Lower leg skin (tissue), 3 donors: Measurements from ENCODE around the gene STARD7.

Experiments
- POLR2A ChIP-seq, 2 donors: fragments of 450-650 bp; IDR thresholded peaks; one replicate each; pipeline ENCODE4 v1.6.1; 2016 to 2017; ENCODE audit warnings: antibody characterized with exemption in 2 of 2, mild to moderate bottlenecking in 1 of 2, moderate library complexity in 1 of 2
- TF ChIP-seq, protein P1 (sequence below), 3 donors: fragments of 450-650 bp; IDR thresholded peaks; one replicate each; pipeline ENCODE4 v1.5.1; 2016; ENCODE audit warnings: antibody characterized with exemption in 3 of 3, mild to moderate bottlenecking in 3 of 3, moderate library complexity in 2 of 3

DNA sequence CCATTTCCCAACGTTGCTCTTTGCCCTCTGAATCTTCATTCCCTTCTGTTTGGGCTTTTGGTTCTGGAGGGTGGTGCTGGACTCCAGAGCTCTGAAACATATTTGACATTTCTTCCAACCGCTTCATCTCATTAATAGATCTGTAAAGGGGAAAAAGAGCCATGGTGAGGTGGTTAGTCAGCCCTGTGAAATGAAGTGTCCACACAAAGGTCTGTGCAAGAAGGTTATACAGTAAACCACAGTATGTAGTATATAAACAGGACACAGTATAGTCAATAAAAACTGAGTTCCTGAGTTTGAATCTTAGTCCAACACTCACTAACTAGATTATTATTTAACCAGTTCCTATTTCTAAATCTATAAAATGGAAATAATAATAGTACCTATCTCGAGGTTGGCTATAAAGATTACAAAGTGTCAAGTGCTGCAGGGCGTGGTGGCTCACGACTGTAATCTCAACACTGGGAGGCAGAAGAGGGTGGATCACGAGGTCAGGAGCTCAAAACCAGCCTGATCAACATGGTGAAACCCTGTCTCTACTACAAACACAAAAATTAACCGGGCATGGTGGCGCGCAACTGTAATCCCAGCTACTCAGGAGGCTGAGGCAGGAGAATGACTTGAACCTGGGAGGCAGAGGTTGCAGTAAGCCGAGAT lies 13.1 kb downstream of the STARD7 start:
- TF ChIP-seq, protein P1, sequence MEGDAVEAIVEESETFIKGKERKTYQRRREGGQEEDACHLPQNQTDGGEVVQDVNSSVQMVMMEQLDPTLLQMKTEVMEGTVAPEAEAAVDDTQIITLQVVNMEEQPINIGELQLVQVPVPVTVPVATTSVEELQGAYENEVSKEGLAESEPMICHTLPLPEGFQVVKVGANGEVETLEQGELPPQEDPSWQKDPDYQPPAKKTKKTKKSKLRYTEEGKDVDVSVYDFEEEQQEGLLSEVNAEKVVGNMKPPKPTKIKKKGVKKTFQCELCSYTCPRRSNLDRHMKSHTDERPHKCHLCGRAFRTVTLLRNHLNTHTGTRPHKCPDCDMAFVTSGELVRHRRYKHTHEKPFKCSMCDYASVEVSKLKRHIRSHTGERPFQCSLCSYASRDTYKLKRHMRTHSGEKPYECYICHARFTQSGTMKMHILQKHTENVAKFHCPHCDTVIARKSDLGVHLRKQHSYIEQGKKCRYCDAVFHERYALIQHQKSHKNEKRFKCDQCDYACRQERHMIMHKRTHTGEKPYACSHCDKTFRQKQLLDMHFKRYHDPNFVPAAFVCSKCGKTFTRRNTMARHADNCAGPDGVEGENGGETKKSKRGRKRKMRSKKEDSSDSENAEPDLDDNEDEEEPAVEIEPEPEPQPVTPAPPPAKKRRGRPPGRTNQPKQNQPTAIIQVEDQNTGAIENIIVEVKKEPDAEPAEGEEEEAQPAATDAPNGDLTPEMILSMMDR (IDR thresholded peaks at IDR 0.05), result no peak
- no peak for TF ChIP-seq POLR2A (IDR thresholded peaks at IDR 0.05)
